Measurements from ENCODE around the gene LGR4.

LGR4 gene

GRCh38 chr11:27427183-27427980 lies 45.2 kb downstream of the LGR4 start:
- no peak for DNase-seq

- DNase-seq = no peak
Observed at GRCh38 chr11:27425814-27426213, 46.8 kb downstream of the LGR4 start.

- no peak for DNase-seq
Observed at GRCh38 chr11:27423125-27423524, 49.5 kb downstream of the LGR4 start.

GRCh38 chr11:27421819-27422494 lies 50.6 kb downstream of the LGR4 start:
- DNase-seq = no peak

GRCh38 chr11:27420722-27421572 lies 51.6 kb downstream of the LGR4 start:
- DNase-seq = peak; percentile 22

- no peak for DNase-seq
Observed at GRCh38 chr11:27420217-27420616, 52.4 kb downstream of the LGR4 start.

- no peak for DNase-seq
Observed at GRCh38 chr11:27418356-27418755, 54.2 kb downstream of the LGR4 start.

- DNase-seq = peak; percentile 34
Observed at GRCh38 chr11:27416568-27417176, 55.9 kb downstream of the LGR4 start.

- DNase-seq = no peak
Observed at GRCh38 chr11:27414644-27415043, 57.9 kb downstream of the LGR4 start.

GRCh38 chr11:27413218-27413617 lies 59.4 kb downstream of the LGR4 start:
- no peak for DNase-seq

- no peak for DNase-seq
Observed at GRCh38 chr11:27412192-27412691, 60.3 kb downstream of the LGR4 start.

GRCh38 chr11:27411328-27411727 lies 61.3 kb downstream of the LGR4 start:
- no peak for DNase-seq

GRCh38 chr11:27410272-27410671 lies 62.3 kb downstream of the LGR4 start:
- DNase-seq = no peak

- DNase-seq = no peak
Observed at GRCh38 chr11:27409742-27410141, 62.8 kb downstream of the LGR4 start.

GRCh38 chr11:27409049-27409448 lies 63.5 kb downstream of the LGR4 start:
- no peak for DNase-seq

GRCh38 chr11:27408246-27408800 lies 64.3 kb downstream of the LGR4 start:
- DNase-seq = no peak

GRCh38 chr11:27406498-27407354 lies 65.9 kb downstream of the LGR4 start:
- no peak for DNase-seq

- no peak for DNase-seq
Observed at GRCh38 chr11:27405134-27405533, 67.5 kb downstream of the LGR4 start.

- DNase-seq = no peak
Observed at GRCh38 chr11:27404427-27404826, 68.2 kb downstream of the LGR4 start.

- no peak for DNase-seq
Observed at GRCh38 chr11:27403195-27403594, 69.4 kb downstream of the LGR4 start.

- no peak for DNase-seq
Observed at GRCh38 chr11:27402450-27402849, 70.1 kb downstream of the LGR4 start.

All from DMS79 treated with DMSO at 0.1 percent for 48 hours (cell line).